Activated T-helper 17 cell treated with anti-CD3 and anti-CD28 coated beads, Interleukin-2, amount 50 U/mL, for 72 hours (primary cell): ENCODE results near the gene KLHL28. TPM values are rescaled to one million over a fixed set of nuclear protein-coding genes. Genes with fewer than 3 reads are reported as not detected.
"Not testable (repeated sequence)": the region's sequence is repeated elsewhere in the genome, so short reads cannot be mapped to it uniquely, and the experiment has no call there.

Experiments used
- ATAC-seq: fragments of 150-1000 bp; cut with Tn5 transposase; replicated peaks from 2 replicates; pipeline ENCODE4 v1.10.0; 2021; ENCODE audit warnings: mild to moderate bottlenecking, moderate library complexity
- H3K27ac Mint-ChIP-seq: one replicate; pipeline ENCODE4 v1.8.0; 2022; ENCODE audit warnings: mixed read lengths
- H3K27me3 Mint-ChIP-seq: one replicate; pipeline ENCODE4 v1.8.0; 2022; ENCODE audit warnings: mixed read lengths
- H3K36me3 Mint-ChIP-seq: one replicate; pipeline ENCODE4 v1.8.0; 2022; ENCODE audit warnings: low read depth, mild to moderate bottlenecking, mixed read lengths
- H3K4me1 Mint-ChIP-seq: one replicate; pipeline ENCODE4 v1.8.0; 2022; ENCODE audit warnings: mixed read lengths
- H3K4me3 Mint-ChIP-seq: one replicate; pipeline ENCODE4 v1.8.0; 2022; ENCODE audit warnings: mild to moderate bottlenecking, mixed read lengths
- H3K9me3 Mint-ChIP-seq: one replicate; pipeline ENCODE4 v1.8.0; 2022; ENCODE audit warnings: mixed read lengths
- total RNA-seq, 2 donors: library from RNA; stranded (reverse); gene quantifications; one replicate each; pipeline ENCODE4 v1.2.3, GENCODE V29; 2022

The KLHL28 gene
- total RNA-seq, 2 donors from 2014 or later, result 13.0 to 25.7 TPM

GRCh38 chr14:44896275-44897040 lies 65.3 kb downstream of the KLHL28 start:
- H3K9me3 Mint-ChIP-seq, result peaks cover 3% of the 10 kb centered on the region
- H3K27me3 Mint-ChIP-seq, result no peaks in the 10 kb centered on the region
- ATAC-seq, result no peak
- H3K36me3 Mint-ChIP-seq, result peaks cover 4% of the 10 kb centered on the region
- peak overlapping the region; percentile 93 for H3K27ac Mint-ChIP-seq
- H3K4me1 Mint-ChIP-seq, result peaks cover 12% of the 10 kb centered on the region
- H3K4me3 Mint-ChIP-seq, result peak overlapping the region; percentile 78

- H3K4me3 Mint-ChIP-seq, result no peak overlapping the region
- no peak for ATAC-seq
- peaks cover 12% of the 10 kb centered on the region for H3K4me1 Mint-ChIP-seq
- H3K27me3 Mint-ChIP-seq, result no peaks in the 10 kb centered on the region
- no peak overlapping the region for H3K27ac Mint-ChIP-seq
- H3K9me3 Mint-ChIP-seq, result peaks cover 3% of the 10 kb centered on the region
- peaks cover 4% of the 10 kb centered on the region for H3K36me3 Mint-ChIP-seq
These were observed 66.0 kb downstream of the KLHL28 start for GRCh38 chr14:44895716-44896115.

GRCh38 chr14:44893535-44893934 lies 68.2 kb downstream of the KLHL28 start:
- no peak overlapping the region for H3K27ac Mint-ChIP-seq
- H3K27me3 Mint-ChIP-seq, result no peaks in the 10 kb centered on the region
- no peak overlapping the region for H3K4me3 Mint-ChIP-seq

GRCh38 chr14:44891726-44892372 lies 69.9 kb downstream of the KLHL28 start:
- H3K9me3 Mint-ChIP-seq, H3K36me3 Mint-ChIP-seq, H3K4me1 Mint-ChIP-seq, H3K27me3 Mint-ChIP-seq: not testable (repeated sequence)
- Mint-ChIP-seq H3K27ac (peak overlapping the region; percentile 64), H3K4me3 (peak overlapping the region; percentile 27)
- ATAC-seq, result peak; percentile 62

More at GRCh38 chr14:44893535-44893934, 68.2 kb downstream of the KLHL28 start:
- peaks cover 4% of the 10 kb centered on the region for H3K36me3 Mint-ChIP-seq
- ATAC-seq, result no peak
- H3K9me3 Mint-ChIP-seq, result peaks cover 3% of the 10 kb centered on the region
- peaks cover 12% of the 10 kb centered on the region for H3K4me1 Mint-ChIP-seq

- H3K4me3 Mint-ChIP-seq, result no peak overlapping the region
- H3K9me3 Mint-ChIP-seq, result peaks cover 3% of the 10 kb centered on the region
- H3K4me1 Mint-ChIP-seq, result peaks cover 7% of the 10 kb centered on the region
- no peak overlapping the region for H3K27ac Mint-ChIP-seq
- H3K27me3 Mint-ChIP-seq, result no peaks in the 10 kb centered on the region
- no peak for ATAC-seq
- H3K36me3 Mint-ChIP-seq, result no peaks in the 10 kb centered on the region
These were observed 71.9 kb downstream of the KLHL28 start for GRCh38 chr14:44889595-44890471.

- ATAC-seq, result no peak
- Mint-ChIP-seq H3K27ac (no peak overlapping the region), H3K4me1 (peaks cover 7% of the 10 kb centered on the region), H3K36me3 (no peaks in the 10 kb centered on the region), H3K9me3 (peaks cover 3% of the 10 kb centered on the region), H3K4me3 (no peak overlapping the region), H3K27me3 (no peaks in the 10 kb centered on the region)
These were observed 74.2 kb downstream of the KLHL28 start for GRCh38 chr14:44887596-44887955.

- Mint-ChIP-seq H3K4me1 (peaks cover 4% of the 10 kb centered on the region), H3K36me3 (no peaks in the 10 kb centered on the region), H3K27ac (no peak overlapping the region), H3K9me3 (peaks cover 5% of the 10 kb centered on the region), H3K27me3 (no peaks in the 10 kb centered on the region), H3K4me3 (no peak overlapping the region)
- ATAC-seq, result no peak
These were observed 74.7 kb downstream of the KLHL28 start for GRCh38 chr14:44886860-44887595.

- H3K4me1 Mint-ChIP-seq, result no peaks in the 10 kb centered on the region
- H3K9me3 Mint-ChIP-seq, result peaks cover 4% of the 10 kb centered on the region
- ATAC-seq, result no peak
- no peak overlapping the region for H3K27ac Mint-ChIP-seq
- no peaks in the 10 kb centered on the region for H3K36me3 Mint-ChIP-seq
- H3K27me3 Mint-ChIP-seq, result peaks cover 6% of the 10 kb centered on the region
- H3K4me3 Mint-ChIP-seq, result no peak overlapping the region
These were observed 81.0 kb downstream of the KLHL28 start for GRCh38 chr14:44880791-44881190.

Other genes with a start within 250 kb of the KLHL28 start
- gene TOGARAM1, start 243 bp upstream of the KLHL28 start, total RNA-seq, result 1 to 10 TPM; 5.0 to 8.3 TPM
- 10 to 100 TPM; 49.6 to 78.1 TPM for gene PRPF39, start 122.2 kb upstream of the KLHL28 start, total RNA-seq
- 10 to 100 TPM; 52.5 to 80.5 TPM for gene FKBP3, start 172.5 kb upstream of the KLHL28 start, total RNA-seq
- gene FANCM, start 174.0 kb upstream of the KLHL28 start, total RNA-seq, result 10 to 100 TPM; 14.8 to 16.9 TPM